GM18858 (cell line): ENCODE data around the gene ASPRV1.

Experiments
- ATAC-seq: cut with Tn5 transposase; IDR thresholded peaks from one replicate; pipeline ENCODE4 v1.9.1; 2021; ENCODE audit not compliant: unreplicated experiment

ASPRV1 gene

DNA sequence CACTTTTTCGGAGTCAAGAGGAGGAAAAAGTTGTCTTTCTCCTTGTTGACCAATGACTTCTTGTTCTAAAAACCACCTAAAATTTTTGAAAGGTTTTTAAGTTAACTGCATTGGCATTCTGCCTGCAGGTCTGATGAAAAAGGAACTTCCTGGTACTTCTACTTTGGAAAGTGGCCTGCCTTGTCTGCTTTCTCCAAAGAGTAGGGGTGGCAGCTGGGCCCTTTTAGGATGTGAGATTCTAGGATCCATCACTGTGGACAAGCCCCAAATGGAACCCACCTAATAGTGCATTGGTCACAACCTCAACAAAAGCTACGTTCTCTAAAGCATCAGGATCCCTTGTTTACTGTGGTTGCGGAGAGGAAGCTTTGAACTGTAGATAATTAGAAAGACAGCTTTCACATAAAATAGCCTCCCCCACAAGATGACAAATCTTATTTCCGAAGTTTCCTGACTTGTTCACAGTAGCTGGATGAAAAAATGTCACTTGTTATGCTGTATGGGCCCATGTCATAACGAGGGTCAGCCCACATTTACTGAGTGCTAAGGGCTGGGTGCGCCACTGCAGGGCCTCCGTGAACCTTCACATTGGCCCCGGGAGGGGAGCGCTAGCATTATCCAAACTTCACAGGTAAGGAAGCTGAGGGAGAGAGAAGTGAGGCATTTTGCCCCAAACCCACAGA is 17.4 kb downstream of the ASPRV1 start:
- ATAC-seq: no peak

DNA sequence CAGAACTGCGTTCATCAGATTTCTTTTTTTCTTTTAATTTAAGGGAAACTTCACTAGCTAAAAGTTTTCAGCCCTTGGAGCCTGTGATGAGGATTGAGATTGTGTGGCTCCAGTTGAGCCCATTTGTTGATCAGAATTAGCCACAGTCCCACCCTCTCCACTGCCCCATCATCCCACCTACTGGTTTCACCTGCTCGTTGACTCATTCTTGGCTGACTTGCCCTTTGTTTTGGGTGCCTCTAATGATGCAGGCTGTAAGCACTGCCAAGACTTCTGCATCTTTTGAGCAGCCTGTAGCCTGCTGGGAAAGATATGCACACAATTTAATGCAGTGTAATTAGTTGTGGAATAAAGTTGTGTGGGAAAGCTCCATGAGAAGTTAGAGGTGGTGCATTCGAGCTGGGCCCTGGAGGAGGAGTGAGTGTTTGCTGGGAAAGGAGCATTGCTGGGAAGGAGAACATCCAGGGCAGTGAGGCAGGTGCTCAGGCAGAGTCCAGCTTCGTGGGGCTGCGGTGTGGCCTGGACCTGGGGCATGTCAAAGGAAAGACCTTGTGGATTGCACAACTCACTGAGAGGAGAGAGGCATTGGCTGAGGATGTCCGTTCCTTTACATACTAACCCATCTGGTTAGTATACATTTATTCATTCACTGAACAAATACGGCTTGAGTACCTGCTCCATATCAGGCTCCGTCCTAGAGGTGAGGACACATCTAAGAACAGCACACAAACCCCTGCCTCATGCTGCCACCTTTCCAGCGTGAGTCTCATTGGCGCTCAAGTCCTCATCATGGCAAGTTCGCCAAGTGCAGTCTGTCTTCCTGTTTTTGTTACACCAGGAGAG is 18.2 kb downstream of the ASPRV1 start:
- no peak for ATAC-seq

DNA sequence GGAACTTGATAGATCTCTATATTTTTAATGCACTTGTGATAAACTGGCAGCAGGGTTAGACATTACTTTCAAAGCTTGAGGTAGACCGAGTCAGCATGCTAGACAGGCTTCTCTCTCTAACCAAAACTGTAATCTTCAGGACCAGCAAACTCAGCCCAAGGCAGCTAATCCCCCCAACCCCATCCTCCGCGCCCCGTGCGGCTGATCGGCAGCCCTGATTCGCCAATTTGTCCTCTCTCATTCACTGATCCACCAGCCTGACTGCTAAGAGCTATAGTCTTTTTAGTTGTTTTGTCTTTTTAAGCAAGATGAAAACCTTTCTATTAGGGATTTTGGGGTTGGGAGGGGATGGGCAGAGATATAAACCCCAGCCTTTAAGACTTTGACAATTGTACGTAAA is 20.7 kb downstream of the ASPRV1 start:
- no peak for ATAC-seq

DNA sequence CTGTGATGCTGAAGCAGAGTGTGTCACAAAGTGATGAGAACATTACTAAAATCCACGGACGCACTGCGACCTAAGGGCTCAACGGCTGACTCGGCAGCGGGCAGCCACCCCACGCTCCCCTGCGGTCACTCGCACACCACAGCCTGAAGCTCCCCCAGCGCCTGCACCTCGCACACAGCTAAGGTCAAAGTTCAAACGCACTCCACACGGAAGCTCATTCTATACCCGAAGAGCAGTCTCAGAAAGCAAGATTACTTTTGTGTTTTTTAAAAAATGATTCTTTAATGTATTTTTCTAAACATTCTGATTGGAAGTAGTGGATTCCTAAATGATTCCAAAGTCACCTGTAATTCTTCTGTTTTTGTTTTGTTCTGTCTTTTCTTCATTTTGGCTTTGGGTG is 21.7 kb downstream of the ASPRV1 start:
- no peak for ATAC-seq

DNA sequence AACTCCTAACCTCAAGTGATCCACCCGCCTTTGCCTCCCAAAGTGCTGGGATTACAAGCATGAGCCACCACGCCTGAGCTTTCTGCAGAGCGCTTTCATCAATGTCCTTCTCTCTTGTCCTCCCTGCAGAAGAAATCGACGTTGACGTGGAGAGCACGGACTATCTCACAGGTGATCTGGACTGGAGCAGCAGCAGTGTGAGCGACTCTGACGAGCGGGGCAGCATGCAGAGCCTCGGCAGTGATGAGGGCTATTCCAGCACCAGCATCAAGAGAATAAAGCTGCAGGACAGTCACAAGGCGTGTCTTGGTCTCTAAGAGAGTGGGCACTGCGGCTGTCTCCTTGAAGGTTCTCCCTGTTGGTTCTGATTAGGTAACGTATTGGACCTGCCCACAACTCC is 23.5 kb downstream of the ASPRV1 start:
- ATAC-seq: no peak

DNA sequence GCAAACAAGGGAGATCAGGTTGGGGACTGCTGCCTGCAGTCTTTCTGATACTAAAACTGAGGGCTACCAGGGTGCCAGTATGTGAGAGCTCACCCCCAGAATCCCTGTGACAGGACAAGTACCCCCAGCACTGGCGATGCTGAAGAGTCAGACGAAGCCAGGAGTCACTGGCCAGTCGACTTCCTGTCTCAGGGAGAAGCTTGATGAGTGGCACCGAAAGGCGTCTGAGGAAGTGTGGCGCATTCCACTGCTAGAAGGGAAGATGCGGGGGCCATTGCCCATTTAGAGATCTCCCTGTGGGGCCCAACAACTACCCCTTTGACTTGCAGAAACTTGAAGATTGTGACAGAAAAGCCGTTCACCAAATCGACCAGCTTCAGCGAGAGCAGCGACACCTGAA is 24.5 kb downstream of the ASPRV1 start:
- no peak for ATAC-seq

DNA sequence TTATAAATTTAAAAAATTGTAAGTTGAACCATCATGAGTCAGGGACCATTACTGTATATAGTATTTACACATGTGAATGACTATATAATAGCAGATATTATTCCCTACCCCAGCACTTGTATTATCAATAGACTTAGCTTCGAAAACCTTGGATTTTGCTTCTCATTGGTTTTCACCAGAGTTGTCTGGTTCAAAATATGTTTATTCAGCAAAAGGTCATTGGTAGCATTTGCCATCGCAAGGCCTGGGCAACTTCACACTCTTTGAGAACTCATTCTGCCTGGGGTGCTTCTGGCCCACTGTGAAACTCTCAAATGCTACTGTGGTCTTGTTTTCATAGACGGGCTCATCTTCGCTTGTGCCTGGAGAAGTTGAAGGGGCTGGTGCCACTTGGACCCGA is 26.4 kb downstream of the ASPRV1 start:
- no peak for ATAC-seq

DNA sequence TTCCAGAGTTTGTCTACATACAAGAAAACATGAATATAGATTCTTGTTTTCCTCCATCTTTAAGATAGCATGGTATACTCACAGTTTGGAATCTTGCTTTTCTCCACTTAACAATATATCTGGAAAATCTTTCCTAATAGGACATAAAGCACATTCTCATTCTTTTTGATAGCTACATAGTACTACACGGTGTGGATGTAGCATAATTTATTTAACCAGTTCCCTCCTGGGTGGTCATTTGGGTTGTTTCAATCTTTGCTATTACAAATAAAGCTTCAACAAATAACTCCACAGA is 26.9 kb downstream of the ASPRV1 start:
- no peak for ATAC-seq

DNA sequence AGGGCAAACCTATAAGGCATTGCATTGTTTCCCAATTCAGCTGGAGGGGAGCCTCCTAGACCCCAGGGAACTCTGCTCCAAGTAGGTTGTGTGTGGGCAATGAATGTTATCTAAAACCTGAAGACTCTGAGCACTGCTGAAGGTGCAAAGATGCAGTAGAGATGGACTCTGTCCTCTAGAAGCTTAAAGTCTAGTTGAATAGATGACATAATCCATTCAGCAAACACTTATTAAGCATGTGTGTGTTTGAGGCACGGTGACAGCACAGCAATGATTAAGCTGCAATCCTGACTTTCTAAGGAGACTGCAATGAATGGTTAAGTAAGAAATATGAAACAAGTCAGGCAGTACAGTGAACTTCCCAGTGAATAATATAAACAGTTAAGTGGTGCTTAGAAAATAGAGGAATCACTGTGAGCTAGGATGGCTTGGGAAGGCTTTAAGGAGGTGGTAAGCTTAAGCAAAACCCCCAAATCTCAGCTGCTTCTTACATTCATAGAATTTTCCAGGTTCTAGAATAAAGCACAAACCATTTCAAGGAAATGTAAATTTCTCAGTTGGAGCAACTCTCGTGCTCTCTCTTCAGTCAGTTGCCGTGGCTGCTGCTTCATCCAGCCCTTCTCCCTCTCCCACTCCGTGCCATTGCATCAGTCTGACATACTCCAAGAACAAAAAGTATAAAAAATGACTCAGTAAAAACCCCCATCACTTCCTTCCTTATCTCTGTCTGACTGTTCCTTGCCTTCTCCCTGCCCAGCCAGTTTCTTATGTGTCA is 27.4 kb downstream of the ASPRV1 start:
- no peak for ATAC-seq

DNA sequence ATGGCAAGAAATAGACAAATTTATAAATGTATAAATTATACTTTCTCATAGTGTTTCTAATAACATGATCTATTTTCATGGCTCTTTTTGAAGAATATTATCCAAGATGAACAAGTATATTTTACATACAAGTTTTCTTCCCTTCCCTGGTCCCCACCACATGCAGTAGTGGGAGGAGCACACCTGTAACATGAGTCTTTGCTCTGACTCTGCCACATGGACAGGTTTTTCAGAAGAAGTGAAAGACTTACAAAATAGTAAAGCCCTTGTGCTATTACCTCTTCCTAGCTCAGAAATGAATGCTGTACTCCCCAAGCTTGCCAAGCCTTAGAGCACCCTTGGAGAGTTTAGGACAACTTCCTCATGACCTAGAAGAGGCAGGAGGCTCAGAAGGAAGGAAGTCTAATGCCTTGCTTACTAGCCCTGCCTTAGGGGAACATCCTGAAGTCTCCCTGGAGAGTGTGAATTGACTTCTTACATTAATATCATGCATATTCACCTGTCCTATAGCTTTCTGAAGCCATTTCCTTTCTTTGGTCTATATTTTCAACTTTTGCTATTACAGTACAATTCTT is 28.1 kb downstream of the ASPRV1 start:
- no peak for ATAC-seq

DNA sequence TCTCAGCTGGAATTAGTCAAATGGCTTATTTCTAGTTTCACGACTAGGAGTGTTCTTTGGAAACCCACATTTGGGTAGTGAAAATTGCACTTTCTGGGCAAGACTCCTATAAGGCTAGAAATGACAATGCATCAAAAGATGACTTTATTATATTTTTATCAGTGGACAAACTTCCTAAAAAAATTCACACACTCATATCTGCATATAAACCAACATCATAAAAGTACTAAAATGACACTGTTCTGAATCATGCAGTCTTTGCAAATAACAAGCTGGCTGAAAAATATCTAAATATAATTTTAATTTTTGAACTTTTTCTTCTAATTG is 28.9 kb downstream of the ASPRV1 start:
- ATAC-seq: no peak

DNA sequence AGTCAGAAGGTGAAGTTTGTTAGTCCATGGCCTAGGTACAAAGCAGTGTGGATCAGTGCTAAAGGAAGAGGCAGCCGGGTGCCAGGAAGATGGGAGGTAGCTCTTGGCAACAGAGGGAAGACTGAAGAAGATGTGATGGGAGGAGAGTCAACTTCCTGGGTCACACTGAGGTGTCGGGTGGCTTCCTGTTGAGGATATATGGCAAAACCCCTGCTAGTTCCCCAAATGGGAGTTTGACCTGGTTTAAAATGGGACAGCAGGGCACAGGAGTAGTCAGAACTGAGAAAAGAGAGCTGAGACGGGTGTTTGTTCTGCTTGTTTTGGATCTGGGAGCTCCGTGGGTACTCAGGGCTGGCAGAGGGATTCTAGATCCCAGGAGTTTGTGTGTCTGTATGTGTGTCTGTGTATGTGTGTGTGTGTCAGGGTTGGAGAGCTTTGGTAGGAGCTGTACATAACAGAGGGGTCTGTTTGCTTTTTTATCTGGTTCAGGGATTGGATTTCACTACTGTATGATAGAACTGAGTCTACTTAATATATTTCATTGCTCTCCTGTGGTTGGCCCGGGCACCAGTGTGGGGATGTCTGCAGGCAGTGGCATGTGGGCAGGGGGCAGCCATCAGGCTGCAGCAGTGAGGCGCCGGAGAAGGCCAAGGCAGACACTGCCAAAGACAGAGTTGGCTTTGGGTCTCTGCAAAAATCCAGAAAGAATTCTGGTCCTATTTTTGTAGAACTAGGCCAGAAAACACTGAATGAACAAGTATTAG is 29.4 kb downstream of the ASPRV1 start:
- no peak for ATAC-seq

DNA sequence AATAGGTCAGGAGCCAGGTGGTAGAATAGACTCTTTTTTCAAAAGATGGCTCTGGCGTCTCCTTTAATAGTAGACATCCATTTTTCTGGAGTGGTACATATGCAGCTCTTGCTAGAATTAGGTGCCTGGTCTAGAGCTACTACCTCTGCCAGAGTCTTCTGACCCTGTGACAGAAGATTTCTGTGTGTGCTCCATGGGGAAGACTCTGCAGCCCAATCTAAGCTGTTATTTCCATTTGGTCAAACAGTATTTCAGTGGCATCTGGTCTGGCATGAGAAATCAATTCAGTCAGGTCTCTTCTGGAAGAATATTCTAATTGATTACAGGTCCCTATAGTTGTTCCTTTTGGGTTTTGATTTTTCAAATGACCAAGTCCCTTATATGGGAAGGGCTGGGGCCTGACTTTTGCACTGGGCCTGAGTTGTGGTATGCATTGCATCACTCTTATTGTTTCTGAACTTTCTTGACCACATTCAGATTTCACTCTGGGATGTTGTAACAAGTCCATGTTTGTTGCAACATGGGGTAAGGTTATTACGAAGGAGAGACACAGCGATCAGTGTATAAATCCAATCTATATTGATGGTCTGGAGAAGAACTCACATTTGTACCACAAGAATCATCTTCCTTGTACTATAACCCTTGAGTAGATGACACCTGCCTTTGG is 34.4 kb downstream of the ASPRV1 start:
- no peak for ATAC-seq

DNA sequence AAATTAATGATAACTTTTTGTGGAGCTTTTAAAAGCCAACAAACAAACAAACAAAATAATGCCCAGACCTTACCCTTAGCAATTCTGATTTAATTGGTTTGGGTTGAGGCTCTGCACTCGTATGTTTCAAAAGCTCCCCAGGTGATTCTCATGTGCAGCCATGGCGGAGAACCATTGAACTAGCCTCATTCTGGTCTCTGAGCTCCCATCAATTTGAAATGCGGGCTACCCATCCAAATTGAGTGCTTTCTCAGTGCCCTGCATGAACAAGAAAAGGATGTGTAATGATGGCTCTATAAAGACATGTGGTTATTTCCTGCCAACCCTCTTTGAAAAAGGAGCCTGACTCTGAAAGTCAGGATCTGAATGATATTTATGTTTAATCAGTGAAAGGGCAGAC is 38.3 kb downstream of the ASPRV1 start:
- ATAC-seq: no peak

DNA sequence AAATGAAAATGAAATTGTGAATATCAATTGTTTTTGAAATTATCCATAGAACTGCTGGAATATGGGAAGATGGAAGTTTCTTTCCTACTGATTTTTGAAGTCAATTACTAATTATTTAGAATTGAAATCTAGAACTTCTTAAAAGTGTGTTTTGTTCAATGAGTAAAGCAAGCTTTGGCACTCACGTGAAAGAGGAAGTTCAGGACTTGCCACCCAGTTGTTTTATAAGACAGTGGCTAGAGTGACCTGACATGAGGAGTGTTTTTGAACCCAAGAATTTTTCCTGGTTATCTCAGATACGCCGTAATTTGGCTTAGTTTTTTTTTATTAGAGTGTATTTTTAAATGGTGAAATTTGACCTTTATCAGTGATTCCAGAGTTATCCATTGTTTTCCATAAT is 43.0 kb downstream of the ASPRV1 start:
- no peak for ATAC-seq

DNA sequence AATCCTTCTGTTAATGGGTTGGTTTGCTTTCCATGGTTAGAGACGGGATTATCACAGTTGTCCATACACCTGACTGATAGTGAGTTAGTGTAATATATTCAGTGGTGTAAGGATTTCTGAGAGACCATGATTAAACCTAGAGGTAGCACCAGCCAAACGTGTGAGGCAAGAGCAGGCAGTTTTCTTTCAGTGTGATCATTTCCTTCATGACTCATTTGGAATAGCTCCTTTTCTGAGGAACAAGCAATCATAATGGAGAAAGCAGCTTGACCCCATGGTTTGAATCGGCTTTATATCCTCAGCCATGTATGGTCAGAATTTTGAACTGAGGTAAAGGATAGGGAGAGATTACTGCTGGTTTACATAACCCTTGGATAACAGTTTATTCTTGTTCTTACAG is 43.6 kb downstream of the ASPRV1 start:
- ATAC-seq: no peak

DNA sequence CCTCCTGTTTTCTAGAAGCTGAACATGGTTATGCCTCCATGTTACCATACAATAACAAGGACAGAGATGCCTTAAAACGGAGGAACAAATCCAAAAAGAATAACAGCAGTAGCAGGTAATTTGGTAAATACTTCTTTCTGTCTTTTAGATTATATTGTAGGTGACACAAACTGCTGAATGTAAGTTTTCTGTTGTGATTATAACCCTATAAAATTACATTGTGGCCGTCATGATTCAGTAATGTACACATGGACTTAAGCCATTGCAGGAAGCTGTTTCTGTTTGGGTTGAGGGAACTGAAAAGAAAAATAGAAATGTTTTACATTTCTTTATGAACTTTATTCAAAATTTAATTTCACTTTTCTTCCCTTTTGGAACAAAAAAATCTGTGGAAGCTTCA is 45.3 kb downstream of the ASPRV1 start:
- ATAC-seq: no peak

DNA sequence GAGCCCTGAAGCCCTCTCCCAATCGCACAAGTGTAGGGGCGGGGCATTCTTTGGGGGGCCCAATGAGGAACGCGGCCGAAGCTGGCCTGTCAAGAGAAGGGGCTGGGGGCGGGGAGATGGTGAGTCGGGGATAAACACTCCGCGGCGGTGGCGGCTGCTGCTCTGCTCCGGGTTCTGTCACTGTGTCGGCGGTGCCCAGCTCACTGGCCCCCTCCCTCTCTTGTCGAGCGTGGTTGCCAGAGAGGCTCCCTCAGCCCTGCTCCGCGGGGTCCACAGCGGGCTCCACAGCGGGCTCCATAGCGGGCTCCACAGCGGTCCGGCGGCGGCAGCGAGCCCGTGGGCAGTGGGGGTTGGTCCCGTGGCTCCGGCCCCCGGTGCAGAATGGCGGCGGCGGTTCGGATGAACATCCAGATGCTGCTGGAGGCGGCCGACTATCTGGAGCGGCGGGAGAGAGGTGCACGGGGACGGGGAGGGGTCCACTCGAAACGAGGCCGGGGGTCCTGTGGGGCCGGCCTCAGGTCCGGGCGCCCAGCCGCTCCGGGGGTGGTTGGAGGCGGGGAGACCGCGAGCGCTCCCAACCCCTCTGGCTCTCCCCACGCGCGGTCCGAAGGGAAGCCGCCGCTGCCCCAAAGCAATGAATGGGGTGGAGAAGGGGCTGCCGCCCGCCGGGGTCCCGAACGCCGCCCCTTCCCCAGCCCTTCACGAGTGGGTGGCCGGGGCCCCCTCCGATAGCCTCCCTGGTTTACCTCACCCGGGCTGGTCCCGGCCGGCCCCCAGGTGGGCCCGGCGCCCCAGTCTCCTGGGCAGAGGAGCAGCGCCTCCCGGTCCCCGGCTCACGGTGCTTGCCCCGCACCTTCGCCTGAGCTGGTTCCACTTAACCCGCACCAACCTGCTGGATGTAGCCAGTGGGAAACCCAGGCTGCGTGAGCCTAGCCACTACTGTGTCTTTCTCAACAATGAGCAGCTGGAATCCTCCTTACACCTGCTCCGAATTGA is 46.2 kb downstream of the ASPRV1 start, which contains the start of gene MXD1:
Gene MXD1 (plus strand): TSS at position 160 of the 996 bp plus-strand sequence. CDS start 222 bp downstream, at position 382.
- no peak for ATAC-seq
